B cell (primary cell): ENCODE results near the gene COLQ. TPM values are rescaled to one million over a fixed set of nuclear protein-coding genes. Genes with fewer than 3 reads are reported as not detected.
"Not testable (repeated sequence)": the region's sequence is repeated elsewhere in the genome, so short reads cannot be mapped to it uniquely, and the experiment has no call there.

Experiments used
- ATAC-seq: fragments of 200-7000 bp; cut with Tn5 transposase; one replicate; pipeline ENCODE4 v1.10.0; 2021; ENCODE audit warnings: low read depth, mild to moderate bottlenecking, moderate number of reproducible peaks, moderate library complexity
- CTCF ChIA-PET: fragments of 350-600 bp; sonication (Branson Sonifier 250); formaldehyde crosslinking; loops from one replicate; lab custom pipeline; 2021; ENCODE audit warnings: antibody characterized with exemption, inconsistent platforms; lab: Charles Lee
- POLR2A ChIA-PET: fragments of 350-600 bp; sonication (Branson Sonifier 250); formaldehyde crosslinking; loops from one replicate; lab custom pipeline; 2021; ENCODE audit warnings: antibody characterized with exemption; lab: Charles Lee
- DNase-seq: peaks from one replicate; pipeline ENCODE4 v3.0.0; 2013
- H2AFZ ChIP-seq: 2 replicates; pipeline ENCODE4 v1.6.1; 2012; ENCODE audit warnings: mild to moderate bottlenecking, low read depth, low read length; ENCODE audit not compliant: insufficient read depth, poor library complexity, severe bottlenecking
- H3K27ac ChIP-seq, 2 donors: 1 replicate in 1 of 2; 2 replicates in 1 of 2; pipeline ENCODE4 v1.5.1; 2012 to 2013; ENCODE audit warnings: low read length in 2 of 2, mild to moderate bottlenecking in 2 of 2, moderate library complexity in 1 of 2
- H3K27me3 ChIP-seq, 4 experiments: fragments of 200-600 bp in 1 of 4; sonication (generic) in 1 of 4; replicated peaks in 1 of 4; 1 replicate in 2 of 4; 2 replicates in 2 of 4; pipeline versions ENCODE4 v1.6.1 to v1.7.0; 2013 to 2016; ENCODE audit warnings: low read length in 3 of 4, mild to moderate bottlenecking in 2 of 4, mixed read lengths in 1 of 4, moderate library complexity in 1 of 4; ENCODE audit not compliant: insufficient read depth in 4 of 4, control insufficient read depth in 3 of 4; ENCODE audit errors: control extremely low read depth in 1 of 4
- H3K36me3 ChIP-seq, 2 experiments: replicated peaks in 1 of 2; 1 replicate in 1 of 2; 2 replicates in 1 of 2; pipeline versions ENCODE4 v1.6.1 to v1.7.1; 2013; ENCODE audit warnings: low read length in 1 of 2; ENCODE audit not compliant: insufficient read depth in 2 of 2, control insufficient read depth in 1 of 2; ENCODE audit errors: control extremely low read depth in 1 of 2, extremely low read depth in 1 of 2
- H3K4me1 ChIP-seq, 2 donors: fragments of 200-600 bp in 1 of 2; sonication (generic) in 1 of 2; 1 replicate in 1 of 2; 2 replicates in 1 of 2; pipeline versions ENCODE4 v1.5.1 to v1.6.1; 2013 to 2017; ENCODE audit warnings: low read length in 2 of 2; ENCODE audit not compliant: control insufficient read depth in 2 of 2, insufficient read depth in 2 of 2
- H3K4me2 ChIP-seq: replicated peaks from 2 replicates; pipeline ENCODE3; 2012; ENCODE audit warnings: mild to moderate bottlenecking, low read depth, low read length; ENCODE audit not compliant: poor library complexity, severe bottlenecking
- H3K4me3 ChIP-seq, 5 experiments: fragments of 200-600 bp in 1 of 5; sonication (generic) in 1 of 5; 1 replicate in 3 of 5; 2 replicates in 2 of 5; pipeline versions ENCODE4 v1.5.1 to v1.7.0; 2011 to 2016; ENCODE audit warnings: low read length in 4 of 5, mild to moderate bottlenecking in 4 of 5, low read depth in 2 of 5, control low read depth in 1 of 5, moderate library complexity in 1 of 5; ENCODE audit not compliant: insufficient read depth in 1 of 5; ENCODE audit errors: control extremely low read depth in 1 of 5, extremely low read depth in 1 of 5
- H3K79me2 ChIP-seq: fragments of 200-600 bp; sonication (generic); one replicate; pipeline ENCODE4 v1.6.0; 2016; ENCODE audit warnings: low read length; ENCODE audit not compliant: control insufficient read depth, insufficient read depth
- H3K9ac ChIP-seq: fragments of 200-600 bp; sonication (generic); 2 replicates; pipeline ENCODE4 v1.6.1; 2017; ENCODE audit warnings: mild to moderate bottlenecking, low read length, moderate library complexity
- H3K9me3 ChIP-seq, 3 donors: one replicate each; pipeline versions ENCODE4 v1.6.1 to v1.7.1; 2013; ENCODE audit warnings: low read length in 2 of 3; ENCODE audit not compliant: control insufficient read depth in 2 of 3, insufficient read depth in 1 of 3; ENCODE audit errors: control extremely low read depth in 1 of 3
- H4K20me1 ChIP-seq: 2 replicates; pipeline ENCODE4 v1.6.0; 2012; ENCODE audit warnings: mild to moderate bottlenecking, low read length; ENCODE audit not compliant: insufficient read depth, control insufficient read depth, poor library complexity, severe bottlenecking
- H3K27ac Mint-ChIP-seq: one replicate; pipeline ENCODE4 v1.8.0; 2021; ENCODE audit warnings: mixed read lengths
- H3K27me3 Mint-ChIP-seq: one replicate; pipeline ENCODE4 v1.8.0; 2021; ENCODE audit warnings: mixed read lengths
- H3K4me1 Mint-ChIP-seq: one replicate; pipeline ENCODE4 v1.8.0; 2021; ENCODE audit warnings: mixed read lengths
- H3K4me3 Mint-ChIP-seq: one replicate; pipeline ENCODE4 v1.8.0; 2021; ENCODE audit warnings: mixed read lengths
- H3K9me3 Mint-ChIP-seq: one replicate; pipeline ENCODE4 v1.8.0; 2022; ENCODE audit warnings: mixed read lengths; ENCODE audit not compliant: insufficient read depth
- EZH2 ChIP-seq: IDR thresholded peaks from 2 replicates; pipeline ENCODE4 v1.6.1; 2012; ENCODE audit warnings: borderline replicate concordance, low read depth, mild to moderate bottlenecking, moderate library complexity, low read length; ENCODE audit not compliant: insufficient read depth, poor library complexity, severe bottlenecking
- WGBS: methylation state at CpG from one replicate; pipeline ENCODE4 v1.1.5; 2013; ENCODE audit warnings: missing lambda C conversion rate; ENCODE audit not compliant: insufficient coverage; 5-methylcytosine and 5-hydroxymethylcytosine counted together
- intact Hi-C: fragments of 100-400 bp; cut with micrococcal nuclease; formaldehyde crosslinking; loops from one replicate; pipeline ENCODE4 v1.10.0; 2022
- polyA plus RNA-seq: library from polyadenylated mRNA; depleted of rRNA; stranded (reverse); fragments of >200 nt; gene quantifications from 2 replicates; pipeline ENCODE4 v1.2.3, GENCODE V29; 2012
- total RNA-seq, 2 donors: library from RNA; stranded (reverse); fragments of 120-200 nt in 1 of 2; gene quantifications; 1 replicate in 1 of 2; 2 replicates in 1 of 2; pipeline versions ENCODE4 v1.2.3 to v1.2.4, GENCODE V29; 2013 to 2022
- TF ChIP-seq, protein P1 (sequence below): fragments of 200-600 bp; IDR thresholded peaks from one replicate; pipeline ENCODE4 v1.8.0; 2022; ENCODE audit warnings: antibody characterized with exemption, mild to moderate bottlenecking

Gene COLQ
- total and polyA plus RNA-seq, 2 donors (not counting 1 experiment from before 2014, with no cell fraction given) = 1.9 to 2.5 TPM

DNA sequence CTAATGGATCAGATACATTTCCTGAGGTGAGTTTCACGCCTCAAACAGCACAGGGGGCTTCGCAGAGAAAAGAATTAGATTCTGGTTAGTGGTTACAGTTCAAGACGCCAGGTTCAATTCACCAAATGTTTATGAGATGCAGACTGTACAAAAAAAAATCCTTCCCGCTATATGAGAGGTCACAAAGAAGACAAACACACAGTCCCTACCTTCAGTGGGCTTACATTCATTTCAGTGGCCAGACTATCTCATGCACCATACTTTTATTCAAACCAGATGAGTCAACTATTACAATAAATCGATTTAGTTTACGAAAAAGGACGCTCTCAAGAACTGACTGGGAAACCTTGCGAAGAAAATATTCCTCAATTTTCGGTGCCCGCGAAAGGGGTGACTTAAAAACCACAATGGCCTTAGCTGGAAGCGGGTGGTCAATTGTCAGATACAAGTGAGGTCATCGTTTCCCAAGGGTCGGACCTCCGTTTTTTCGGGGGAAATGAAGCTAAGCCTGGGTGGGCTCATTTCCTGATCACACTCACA, 94.9 kb downstream of the COLQ start:
- TF ChIP-seq EZH2 = no peak
- TF ChIP-seq, protein P1, sequence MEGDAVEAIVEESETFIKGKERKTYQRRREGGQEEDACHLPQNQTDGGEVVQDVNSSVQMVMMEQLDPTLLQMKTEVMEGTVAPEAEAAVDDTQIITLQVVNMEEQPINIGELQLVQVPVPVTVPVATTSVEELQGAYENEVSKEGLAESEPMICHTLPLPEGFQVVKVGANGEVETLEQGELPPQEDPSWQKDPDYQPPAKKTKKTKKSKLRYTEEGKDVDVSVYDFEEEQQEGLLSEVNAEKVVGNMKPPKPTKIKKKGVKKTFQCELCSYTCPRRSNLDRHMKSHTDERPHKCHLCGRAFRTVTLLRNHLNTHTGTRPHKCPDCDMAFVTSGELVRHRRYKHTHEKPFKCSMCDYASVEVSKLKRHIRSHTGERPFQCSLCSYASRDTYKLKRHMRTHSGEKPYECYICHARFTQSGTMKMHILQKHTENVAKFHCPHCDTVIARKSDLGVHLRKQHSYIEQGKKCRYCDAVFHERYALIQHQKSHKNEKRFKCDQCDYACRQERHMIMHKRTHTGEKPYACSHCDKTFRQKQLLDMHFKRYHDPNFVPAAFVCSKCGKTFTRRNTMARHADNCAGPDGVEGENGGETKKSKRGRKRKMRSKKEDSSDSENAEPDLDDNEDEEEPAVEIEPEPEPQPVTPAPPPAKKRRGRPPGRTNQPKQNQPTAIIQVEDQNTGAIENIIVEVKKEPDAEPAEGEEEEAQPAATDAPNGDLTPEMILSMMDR = no peak
- ATAC-seq (no peak), DNase-seq (no peak)
- H3K36me3 ChIP-seq = peaks cover 6 to 44% of the 10 kb centered on the region in 2 experiments
- H3K27ac ChIP-seq = peak overlapping the region; percentile 75 to 85
- Mint-ChIP-seq H3K27me3 (no peaks in the 10 kb centered on the region), H3K4me3 (peak overlapping the region; percentile 95), H3K27ac (peak overlapping the region; percentile 92), H3K4me1 (peaks cover 45% of the 10 kb centered on the region), H3K9me3 (no peaks in the 10 kb centered on the region)
- H3K4me3 ChIP-seq = peak overlapping the region; percentile 88 to 99 (median 94)
- no peaks in the 10 kb centered on the region for H3K9me3 ChIP-seq
- no peaks in the 10 kb centered on the region for H3K27me3 ChIP-seq
- no peaks in the 10 kb centered on the region for H4K20me1 ChIP-seq
- peak overlapping the region; percentile 96 for H2AFZ ChIP-seq
- peaks cover 19 to 28% of the 10 kb centered on the region in 2 donors for H3K4me1 ChIP-seq
- 38% methylated on average over 12 of the region's 16 CpGs for WGBS
- H3K4me2 ChIP-seq = peak overlapping the region; percentile 81
- intact Hi-C loops = loop anchor here (1.0 to 10.0 kb wide), 6 partner anchors 48 to 838 kb away; partner anchors contain the start of genes BTD, CAPN7, CCDC174 and DPH3
- POLR2A ChIA-PET = no interaction called here
- CTCF ChIA-PET = interaction anchor here (1.5 to 2.0 kb wide), 3 partner anchors 22 to 223 kb away, joined by 5 to 9 read pairs (median 8); no protein-coding TSS in a partner anchor
- peaks cover 53% of the 10 kb centered on the region for H3K79me2 ChIP-seq
- peak overlapping the region; percentile 99 for H3K9ac ChIP-seq

DNA sequence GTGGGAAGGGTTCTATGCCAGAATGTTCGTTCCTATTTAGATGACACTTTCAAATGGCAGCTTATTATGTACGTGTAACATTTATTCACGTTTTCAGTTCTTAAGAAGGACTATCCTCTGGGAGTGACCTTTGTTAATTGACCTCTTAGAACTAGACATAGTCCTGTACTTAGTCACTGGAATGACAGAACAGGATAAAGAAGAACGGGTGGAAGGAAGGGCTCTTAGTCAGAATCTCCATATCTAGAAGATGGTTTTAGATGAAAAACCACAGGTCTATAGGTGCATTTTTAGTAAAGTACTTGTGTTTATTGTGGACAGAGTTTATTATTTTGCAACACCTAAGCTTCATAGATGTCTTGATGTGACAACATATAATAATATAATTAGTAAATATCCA, 100.6 kb downstream of the COLQ start:
- WGBS = 90% methylated on average over 2 of the region's 4 CpGs
- Histone ChIP-seq H4K20me1 (no peaks in the 10 kb centered on the region), H3K9ac (no peak overlapping the region), H3K4me3 (no peak overlapping the region), H3K4me2 (no peak overlapping the region), H3K27me3 (no peaks in the 10 kb centered on the region), H3K9me3 (no peaks in the 10 kb centered on the region), H3K27ac (no peak overlapping the region), H3K4me1 (peaks cover 0 to 1% of the 10 kb centered on the region in 2 donors), H2AFZ (no peak overlapping the region), H3K79me2 (peaks cover 5% of the 10 kb centered on the region), H3K36me3 (peaks cover 4 to 63% of the 10 kb centered on the region in 2 experiments)
- ChIA-PET CTCF (no interaction called here), POLR2A (no interaction called here)
- no peak for DNase-seq
- Mint-ChIP-seq H3K4me1 (peaks cover 11% of the 10 kb centered on the region), H3K27me3 (no peaks in the 10 kb centered on the region), H3K4me3 (no peak overlapping the region), H3K9me3 (no peaks in the 10 kb centered on the region), H3K27ac (no peak overlapping the region)
- intact Hi-C loops = loop anchor here (10.0 kb wide), 1 partner anchor 844 kb away; the partner anchor contains the start of genes DPH3 and OXNAD1
- no peak for ATAC-seq
- TF ChIP-seq, protein P1 = no peak

DNA sequence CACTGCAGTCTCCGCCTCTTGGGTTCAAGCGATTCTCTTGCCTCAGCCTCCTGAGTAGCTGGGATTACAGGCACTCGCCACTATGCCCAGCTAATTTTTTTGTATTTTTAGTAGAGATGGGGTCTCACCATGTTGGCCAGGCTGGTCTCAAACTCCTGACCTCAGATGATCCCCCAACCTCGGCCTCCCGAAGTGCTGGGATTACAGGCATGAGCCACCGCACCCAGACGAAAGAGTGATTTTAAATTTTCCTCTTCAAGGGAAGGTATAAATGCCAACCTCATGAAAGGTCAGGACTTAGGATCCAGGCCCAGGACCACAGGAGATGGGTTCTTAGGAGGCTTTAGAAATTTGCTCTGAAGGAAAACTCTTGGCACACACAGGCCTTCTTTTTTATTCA, 110.5 kb downstream of the COLQ start:
- H3K27me3 Mint-ChIP-seq, H3K4me3 Mint-ChIP-seq, H3K9me3 Mint-ChIP-seq, H3K27ac Mint-ChIP-seq, ATAC-seq, POLR2A ChIA-PET, H3K27ac ChIP-seq, H3K4me2 ChIP-seq, H3K4me1 ChIP-seq, H3K27me3 ChIP-seq, H3K79me2 ChIP-seq, DNase-seq, H3K4me3 ChIP-seq, H3K4me1 Mint-ChIP-seq, H2AFZ ChIP-seq, H4K20me1 ChIP-seq, H3K9me3 ChIP-seq, H3K9ac ChIP-seq, intact Hi-C loops: not testable (repeated sequence)
- 100% methylated on average over 2 of the region's 7 CpGs for WGBS
- peaks cover 15 to 58% of the 10 kb centered on the region in 2 experiments for H3K36me3 ChIP-seq
- CTCF ChIA-PET = interaction anchor here (2.0 kb wide), 1 partner anchor 143 kb away, joined by 6 read pairs; no protein-coding TSS in a partner anchor
